HG03064 (cell line): Measurements from ENCODE around the gene CYP1A1.
"Not testable (repeated sequence)": the region's sequence is repeated elsewhere in the genome, so short reads cannot be mapped to it uniquely, and the experiment has no call there.

Experiments
- ATAC-seq: cut with Tn5 transposase; IDR thresholded peaks from one replicate; pipeline ENCODE4 v1.9.1; 2021; ENCODE audit warnings: low read depth; ENCODE audit not compliant: unreplicated experiment

CYP1A1 gene

DNA sequence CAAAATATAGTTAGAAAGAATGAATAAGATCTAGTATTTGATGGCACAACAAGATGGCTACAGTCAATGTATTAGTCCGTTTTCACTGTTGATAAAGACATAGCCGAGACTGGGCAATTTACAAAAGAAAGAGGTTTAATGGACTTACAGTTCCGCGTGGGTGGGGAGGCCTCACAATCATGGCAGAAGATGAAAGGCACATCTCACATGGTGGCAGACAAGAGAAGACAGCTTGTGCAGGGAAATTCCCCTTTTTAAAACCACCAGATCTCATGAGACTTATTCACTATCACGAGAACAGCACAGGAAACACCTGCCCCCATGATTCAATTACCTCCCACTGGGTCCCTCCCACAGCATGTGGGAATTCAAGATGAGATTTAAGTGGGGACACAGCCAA, 12.9 kb upstream of the CYP1A1 start:
- not testable (repeated sequence) for ATAC-seq

DNA sequence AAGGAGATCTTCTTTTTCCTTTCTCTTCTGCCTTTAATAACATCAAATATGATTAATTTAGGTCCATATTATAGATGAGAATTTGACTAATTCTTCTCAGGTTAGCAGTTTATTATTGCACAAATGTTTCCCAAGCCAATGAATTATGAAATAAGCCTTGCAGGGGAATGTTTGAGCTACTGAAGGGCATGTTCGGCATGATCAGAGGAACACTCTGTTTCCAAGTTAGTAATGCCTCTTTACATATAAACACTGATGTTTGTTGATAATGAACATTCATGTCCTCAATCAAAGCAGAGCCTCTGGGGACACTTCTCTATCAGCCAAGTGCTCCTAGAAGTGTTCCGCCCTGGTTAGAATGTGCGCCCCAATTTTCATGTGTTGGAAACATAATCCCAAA, 10.0 kb upstream of the CYP1A1 start:
- no peak for ATAC-seq

DNA sequence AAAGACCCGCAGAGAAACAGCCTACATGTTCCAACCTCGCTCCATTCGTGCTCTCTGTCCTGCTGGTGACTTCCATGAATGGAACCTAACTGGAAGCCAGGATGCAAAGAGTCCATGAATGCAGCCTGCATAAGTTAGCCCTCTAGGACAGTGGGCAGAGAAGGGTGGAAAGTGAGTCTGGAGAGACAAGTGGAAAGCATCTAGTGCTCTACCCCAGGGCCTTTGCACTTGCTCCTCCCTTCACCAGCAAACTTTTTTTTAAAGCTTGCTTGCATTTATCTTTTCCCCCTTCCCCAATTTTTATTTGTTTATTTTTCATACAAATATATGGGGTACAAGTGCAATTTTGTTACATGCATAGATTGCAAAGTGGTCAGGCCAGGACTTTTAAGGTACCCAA, 7.9 kb upstream of the CYP1A1 start:
- ATAC-seq: no peak

DNA sequence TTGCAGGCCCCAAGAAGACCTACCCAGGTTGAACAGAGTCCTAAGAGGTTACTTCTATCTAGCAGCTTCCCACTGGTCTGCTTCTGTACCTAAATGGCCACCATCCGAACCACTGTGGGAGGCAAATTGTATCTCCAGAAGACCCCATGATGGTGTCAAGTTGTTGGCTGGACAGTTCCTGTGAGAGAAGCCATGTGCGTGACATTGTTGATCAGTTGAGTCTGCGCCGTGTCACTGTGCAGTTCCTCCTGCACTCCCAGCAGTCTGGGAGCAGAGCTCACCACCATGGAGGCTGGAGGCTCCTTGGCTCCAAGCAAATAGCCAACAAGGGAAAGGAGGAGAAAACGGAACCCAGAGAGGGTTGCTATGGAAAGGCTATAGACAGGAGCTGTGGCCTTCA, 7.5 kb upstream of the CYP1A1 start:
- ATAC-seq: no peak

DNA sequence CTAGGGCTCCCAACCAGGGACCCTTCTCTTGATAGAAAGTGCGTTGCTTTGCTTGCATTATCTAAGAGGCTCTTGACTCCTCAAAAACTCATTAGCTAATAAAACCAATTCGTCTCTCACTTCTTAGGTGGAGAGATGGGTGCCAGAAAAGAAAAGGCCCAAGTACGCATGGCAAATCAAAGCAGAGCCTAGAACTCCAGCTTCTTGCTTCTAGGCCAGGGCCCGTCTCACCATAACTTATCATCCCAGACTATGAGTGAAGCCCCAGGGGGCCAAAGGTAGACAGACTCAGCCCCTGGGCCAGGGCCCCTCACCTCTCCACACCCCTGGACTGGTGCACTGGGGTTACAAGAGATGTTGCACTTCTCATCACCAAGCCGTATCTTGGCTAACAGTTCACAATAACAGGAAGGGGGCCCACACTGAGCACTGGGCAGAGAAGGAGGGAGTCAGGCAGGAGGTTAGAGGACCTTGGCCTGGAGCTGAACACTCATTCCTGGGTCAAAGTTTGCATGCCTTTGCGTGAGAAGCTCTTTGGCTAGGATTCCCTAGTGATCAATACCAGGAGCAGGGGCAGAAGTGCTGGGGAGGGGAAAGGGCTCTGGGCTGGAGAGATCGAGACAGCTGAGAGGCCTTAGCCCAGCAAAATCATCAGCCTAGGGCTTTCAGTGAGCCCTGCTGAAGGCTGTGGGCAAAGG, 5.4 kb upstream of the CYP1A1 start:
- ATAC-seq: no peak

DNA sequence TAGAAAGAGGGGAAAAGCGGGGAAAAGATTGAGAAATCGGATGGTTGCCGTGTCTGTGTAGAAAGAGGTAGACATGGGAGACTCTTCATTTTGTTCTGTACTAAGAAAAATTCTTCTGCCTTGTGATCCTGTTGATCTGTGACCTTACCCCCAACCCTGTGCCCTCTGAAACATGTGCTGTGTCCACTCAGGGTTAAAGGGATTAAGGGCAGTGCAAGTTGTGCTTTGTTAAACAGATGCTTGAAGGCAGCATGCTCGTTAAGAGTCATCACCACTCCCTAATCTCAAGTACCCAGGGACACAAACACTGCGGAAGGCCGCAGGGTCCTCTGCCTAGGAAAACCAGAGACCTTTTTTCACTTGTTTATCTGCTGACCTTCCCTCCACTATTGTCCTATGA, 4.0 kb upstream of the CYP1A1 start:
- not testable (repeated sequence) for ATAC-seq

DNA sequence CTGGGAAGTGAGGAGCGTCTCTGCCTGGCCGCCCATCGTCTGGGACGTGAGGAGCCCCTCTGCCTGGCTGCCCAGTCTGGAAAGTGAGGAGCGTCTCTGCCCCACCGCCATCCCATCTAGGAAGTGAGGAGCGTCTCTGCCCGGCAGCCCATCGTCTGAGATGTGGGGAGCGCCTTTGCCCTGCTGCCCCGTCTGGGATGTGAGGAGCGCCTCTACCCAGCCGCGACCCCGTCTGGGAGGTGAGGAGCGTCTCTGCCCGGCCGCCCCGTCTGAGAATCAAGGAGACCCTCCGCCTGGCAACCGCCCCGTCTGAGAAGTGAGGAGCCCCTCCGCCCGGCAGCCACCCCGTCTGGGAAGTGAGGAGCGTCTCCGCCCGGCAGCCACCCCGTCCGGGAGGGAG, 3.4 kb upstream of the CYP1A1 start:
- not testable (repeated sequence) for ATAC-seq

DNA sequence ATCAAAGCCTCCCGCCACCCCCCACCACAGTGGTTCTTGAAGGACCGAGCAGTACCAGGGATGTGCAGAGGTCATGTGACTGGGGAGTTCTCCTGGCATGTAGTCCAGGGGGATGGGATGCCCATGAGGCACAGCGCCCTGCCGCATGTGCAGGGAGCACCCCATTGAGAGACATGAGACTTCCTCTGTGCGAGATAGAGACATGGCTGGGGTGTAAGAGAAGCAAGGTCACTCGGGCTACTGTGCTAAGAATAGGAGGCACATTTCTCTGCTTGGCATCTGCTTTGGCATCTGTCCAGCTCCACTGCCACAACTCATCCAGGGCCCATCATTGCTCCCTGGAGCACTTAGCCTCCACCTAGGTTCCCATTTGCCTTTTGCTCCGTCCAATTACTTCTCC, 2.4 kb upstream of the CYP1A1 start:
- no peak for ATAC-seq

DNA sequence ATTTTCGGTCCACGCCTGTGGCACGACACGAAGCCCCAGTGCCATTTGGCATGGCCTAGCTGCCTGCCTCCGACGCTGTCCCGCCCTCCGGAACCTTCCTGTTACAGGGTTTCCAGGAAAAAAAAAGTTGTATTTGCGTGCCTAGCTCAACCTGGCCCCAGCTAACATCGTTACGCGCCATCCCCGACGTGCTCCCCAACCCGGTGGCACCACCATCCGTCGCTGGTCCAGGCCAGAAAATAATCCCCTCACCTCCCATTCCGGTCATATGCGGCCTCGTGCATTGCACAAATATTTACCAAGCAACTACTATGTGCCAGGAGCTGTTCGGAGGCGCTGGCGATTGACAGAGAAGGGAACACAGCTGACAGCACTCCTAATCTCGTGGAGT, 1.4 kb upstream of the CYP1A1 start:
- ATAC-seq: no peak

DNA sequence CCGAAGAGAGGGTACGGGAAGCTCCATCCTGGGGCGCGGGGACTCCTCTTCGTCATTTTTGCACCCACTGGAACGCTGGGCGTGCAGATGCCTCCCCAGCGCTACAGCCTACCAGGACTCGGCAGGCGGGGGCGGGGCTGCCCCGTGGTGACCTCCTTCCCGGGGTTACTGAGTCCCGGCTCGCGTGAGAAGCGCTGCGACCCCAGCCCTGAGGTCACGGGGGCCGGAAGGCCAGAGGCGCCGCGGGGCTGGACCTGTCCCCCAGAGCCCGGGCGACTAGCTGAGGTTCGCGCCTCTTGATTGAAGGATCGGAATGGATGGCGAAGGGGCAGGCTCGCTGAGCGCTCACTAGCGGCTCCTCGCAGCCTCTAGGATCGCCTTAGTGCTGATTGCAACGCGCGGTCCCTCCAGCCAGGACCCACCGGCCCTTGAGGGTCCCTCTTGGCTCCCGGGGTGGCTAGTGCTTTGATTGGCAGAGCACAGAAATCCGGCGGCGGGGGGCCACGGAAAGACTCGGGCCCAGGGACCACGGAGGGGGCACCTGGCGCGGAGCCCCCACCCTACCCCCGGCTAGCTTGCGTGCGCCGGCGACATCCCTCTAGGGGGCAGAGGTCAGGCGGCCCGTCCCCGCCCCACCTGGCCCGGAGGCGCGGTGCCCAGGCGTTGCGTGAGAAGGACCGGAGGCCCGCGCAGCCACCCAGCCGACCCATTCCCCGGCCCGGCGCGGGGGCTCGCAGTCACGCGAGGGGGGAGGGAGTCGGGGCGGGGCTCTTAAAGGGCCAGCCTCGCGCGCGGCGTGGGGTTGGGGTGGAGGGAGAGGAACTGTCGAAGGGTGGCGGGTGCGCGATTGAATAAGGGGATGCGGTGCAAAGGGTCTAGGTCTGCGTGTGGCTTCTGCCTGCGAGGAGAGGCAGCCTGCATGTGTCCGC, 781 bp upstream of the CYP1A1 start:
- ATAC-seq: no peak

DNA sequence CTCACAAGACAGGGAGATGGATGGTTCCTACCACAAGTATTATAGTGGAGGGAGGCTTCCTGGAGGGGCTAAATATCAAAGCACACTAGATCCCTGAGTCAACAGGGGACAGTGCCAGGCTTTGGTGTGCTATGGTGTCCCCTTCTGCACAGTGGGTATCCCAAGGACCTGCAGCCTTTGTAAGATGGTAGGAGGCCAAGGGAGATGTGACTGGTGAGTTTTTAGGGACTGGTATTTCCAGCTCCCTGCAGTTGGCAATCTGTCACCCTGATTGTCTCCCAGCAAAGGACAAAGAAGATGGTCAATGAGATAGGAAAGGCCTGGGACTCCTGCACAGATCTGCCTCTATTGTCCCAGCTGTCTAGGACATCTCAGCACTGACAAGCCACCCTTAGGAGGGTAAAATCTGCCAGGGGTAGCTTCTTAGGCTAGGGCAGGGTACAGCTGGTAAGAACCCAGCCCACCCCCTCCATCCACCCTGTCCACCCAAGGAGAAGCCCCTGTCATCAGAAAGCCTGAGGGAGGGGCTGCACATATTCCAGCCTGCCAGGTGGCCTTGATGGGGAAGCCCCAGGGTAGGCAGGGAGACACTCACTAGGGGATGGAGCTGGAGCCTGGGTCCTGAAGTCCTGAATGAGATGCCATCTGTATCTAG, 631 bp downstream of the CYP1A1 start:
- no peak for ATAC-seq

DNA sequence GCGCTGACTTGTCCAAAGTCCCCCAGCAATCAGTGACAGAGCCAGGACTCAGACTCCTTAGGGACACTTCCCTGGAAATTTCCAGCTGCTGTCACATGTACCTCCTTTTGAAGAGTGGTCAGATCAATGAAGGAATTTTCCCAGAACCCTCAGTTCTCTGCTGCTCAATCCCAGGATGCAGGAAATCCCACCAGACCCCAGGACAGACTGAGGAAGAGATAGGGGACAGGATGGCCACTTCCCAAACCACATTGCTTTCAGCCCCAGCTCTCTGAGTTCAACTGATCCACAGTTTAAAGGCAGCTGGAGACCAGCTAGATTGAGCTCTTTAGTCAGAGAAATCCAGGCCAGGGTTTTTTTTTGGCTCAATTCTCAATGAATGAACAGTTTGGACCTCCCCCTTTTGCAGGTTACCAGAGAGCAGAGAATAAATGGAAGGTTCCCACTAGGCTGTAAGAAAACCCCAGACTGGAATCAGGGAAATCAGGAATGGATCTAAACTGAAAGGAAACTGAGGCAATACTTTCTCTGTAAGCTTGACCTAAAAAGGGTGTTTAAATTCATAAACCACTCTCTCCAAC, 1.5 kb downstream of the CYP1A1 start:
- no peak for ATAC-seq

DNA sequence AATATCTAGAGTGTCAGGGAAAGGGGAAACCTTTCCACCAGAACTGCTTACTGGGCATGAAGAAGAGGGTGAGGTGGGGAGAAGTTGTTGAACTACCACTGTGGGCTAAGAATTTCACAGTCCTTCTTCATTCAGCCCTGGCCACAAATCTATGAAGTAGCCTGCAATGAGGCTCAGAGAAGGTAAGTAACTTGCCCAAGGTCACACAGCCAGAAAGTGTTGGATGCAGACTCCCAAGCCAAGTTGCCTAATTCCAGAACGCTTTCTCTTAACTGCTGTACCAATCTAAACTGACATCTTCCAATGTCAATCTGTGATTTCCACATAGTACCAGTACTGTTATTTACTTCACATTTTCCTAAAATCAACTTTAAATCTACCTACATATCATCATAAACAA, 2.1 kb downstream of the CYP1A1 start:
- no peak for ATAC-seq

DNA sequence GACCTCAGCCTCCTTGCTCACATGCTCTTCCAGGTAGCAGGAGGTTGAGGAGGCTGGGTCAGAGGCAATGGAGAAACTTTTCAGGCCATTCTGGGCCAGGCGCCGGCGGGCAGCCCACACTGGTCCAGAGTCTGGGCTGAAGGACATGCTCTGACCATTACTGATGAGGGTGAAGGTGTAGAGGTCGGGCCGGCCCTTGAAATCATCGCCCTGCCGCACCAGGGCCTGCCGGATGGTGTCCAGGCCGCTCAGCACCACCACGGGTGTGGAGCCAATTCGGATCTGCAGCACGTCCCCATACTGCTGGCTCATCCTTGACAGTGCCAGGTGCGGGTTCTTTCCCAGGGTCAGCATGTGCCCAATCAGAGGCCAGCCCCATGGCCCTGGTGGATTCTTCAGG, 2.7 kb downstream of the CYP1A1 start:
- ATAC-seq: no peak

DNA sequence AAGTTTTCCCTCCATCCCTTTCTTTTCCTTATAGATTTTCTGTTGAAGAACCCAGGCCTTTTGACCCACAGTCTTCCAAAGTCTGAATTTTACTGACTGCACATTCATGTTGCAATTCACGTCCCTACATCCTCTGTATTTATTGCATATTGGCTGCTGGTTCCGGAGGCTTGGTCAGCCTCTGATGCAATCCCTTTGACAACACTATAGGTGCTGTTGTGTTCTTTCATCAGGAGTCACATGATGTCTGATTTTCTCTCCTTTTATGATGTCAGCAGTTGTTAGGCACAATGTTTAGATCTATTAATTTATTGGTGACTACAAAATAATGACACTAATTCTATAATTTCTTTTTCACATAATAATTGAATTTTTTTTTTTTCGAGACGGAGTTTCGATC, 8.7 kb downstream of the CYP1A1 start:
- no peak for ATAC-seq

DNA sequence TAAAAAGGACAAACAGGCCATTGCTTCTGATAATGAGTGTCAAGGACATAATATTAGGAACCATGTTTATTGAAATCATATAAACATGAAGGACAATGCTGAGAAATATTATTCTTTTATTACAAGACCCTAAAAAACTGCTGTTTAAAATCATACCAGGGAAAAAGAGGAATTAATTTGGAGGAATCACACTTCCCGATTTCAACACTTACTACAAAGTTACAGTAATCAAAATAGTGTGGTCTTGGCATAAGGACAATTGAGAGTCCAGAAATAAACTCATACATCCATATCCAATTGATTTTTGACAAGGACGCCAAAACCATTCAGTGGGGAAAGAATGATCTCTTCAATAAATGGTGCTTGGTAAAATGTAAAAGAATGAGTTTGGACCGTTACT, 13.0 kb downstream of the CYP1A1 start:
- no peak for ATAC-seq

DNA sequence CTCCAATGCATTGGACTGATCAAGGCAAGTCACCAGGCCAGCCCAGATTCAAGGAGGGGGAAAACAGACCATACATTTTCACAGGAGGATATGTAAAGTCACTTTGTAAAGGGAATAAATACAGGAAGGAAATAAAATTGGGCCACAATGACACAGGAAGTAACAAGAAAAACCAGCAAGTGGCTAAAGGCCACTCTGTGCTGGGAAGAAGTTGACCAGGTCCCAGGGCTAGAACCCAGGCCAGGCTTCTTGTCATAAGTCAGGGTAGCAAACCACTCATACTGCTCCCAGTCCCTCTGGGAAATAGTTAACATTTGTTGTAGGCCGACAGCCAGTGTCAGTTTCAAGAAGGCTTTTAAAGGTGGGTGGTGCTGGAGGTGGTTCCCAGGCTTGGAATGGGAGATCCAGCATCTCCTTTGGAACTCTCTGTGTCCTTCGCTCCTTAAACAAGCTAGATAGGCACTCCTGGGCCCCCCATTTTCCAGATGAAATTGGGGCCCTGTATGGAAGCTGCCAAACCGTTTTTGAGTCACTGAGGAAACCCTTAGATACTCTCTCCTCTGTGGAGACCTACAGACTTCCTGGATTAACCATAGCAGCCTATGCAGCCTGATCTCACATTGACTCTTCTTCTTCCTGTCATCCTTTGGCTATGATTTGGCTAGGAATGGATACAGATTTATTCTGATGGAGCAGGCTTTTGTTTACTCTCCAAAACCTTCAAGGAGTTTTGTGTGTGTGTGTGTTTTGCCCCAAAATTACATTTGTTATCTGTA, 14.8 kb downstream of the CYP1A1 start:
- no peak for ATAC-seq

DNA sequence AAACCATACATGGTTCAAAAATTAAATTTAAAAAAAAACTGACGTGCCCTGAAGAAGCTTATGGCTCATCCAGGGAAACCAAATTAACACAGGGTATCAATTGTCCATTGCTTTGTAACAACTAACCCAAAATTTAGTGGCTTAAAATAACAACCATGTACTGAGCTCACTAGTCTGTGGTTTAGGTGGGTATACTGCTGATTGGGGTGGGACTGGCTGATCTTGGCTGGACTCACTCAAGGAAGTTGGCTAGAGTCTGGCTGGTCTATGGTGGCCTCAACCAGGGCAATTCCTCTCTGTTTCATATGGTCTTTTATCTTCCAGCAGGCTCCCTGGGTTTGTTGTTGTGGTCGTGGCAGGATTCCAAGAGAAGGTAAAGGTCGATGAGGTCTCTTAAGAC, 15.4 kb downstream of the CYP1A1 start:
- ATAC-seq: no peak

DNA sequence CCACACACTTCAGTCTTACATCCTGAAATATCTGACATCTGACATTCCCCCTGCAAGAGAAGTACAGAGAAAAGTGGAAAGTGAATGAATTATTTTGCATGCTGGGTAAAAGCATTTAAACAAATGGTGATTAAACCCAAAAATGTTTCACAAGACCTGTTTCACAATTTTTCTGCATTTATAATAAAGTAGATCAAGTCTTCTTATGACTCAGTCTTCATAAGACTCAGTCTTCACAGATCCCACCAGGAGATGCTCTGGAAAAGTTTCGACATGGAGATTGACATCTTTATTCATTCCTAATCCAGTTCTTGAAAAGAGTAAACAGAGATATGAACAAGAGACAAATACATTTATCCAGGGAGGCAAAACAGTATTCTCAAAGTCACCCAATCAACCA, 16.3 kb downstream of the CYP1A1 start:
- ATAC-seq: no peak

DNA sequence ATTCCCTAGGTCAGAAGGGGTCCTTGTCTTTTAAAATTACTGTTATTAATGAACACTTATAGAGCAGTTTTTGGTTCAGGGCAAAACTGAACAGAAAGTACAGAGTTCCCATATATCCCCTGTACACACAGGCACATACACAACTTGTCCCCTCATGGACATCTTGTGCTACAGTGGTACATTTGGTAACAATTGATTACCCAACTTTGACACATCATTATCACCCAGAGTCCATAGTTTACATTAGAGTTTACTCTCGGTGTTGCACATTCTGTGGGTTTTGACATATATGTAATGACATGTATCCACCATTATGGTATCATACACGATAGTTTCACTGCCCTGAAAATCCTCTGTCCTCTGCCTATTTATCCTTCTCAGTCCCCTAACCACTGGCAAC, 28.5 kb downstream of the CYP1A1 start:
- ATAC-seq: no peak

DNA sequence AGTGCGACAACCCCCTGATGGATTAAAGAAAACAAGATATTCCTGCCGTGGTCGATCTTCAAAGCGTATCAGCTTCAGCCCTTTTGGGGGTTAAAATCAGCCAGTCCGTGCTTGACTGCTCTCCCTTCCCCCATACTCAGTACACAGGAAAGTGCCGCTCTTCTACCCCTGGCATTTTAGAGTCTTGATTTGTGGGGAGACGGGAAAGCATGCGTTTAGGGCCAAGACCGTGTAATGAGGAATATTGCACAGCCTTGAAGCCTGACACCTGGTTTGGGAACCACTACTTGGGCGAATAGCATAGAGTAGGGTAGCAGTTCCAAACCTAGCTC, 29.0 kb downstream of the CYP1A1 start:
- no peak for ATAC-seq
